GM12878 (cell line): ENCODE results near the gene IFT27. TPM values are rescaled to one million over a fixed set of nuclear protein-coding genes. Genes with fewer than 3 reads are reported as not detected.
"Not testable (repeated sequence)": the region's sequence is repeated elsewhere in the genome, so short reads cannot be mapped to it uniquely, and the experiment has no call there.

Experiments used
- ATAC-seq: fragments of 200-7000 bp; cut with Tn5 transposase; 3 replicates; pipeline ENCODE4 v1.9.1; 2020; ENCODE audit warnings: mild to moderate bottlenecking, moderate library complexity
- BruUV-seq: library from RNA; stranded (reverse); fragments of 400-500 nt; replicated peaks from 2 replicates; lab custom pipeline; 2021; lab: Mats Ljungman, UMichigan
- CTCF ChIA-PET: fragments of 300-600 bp; sonication (Branson Sonifier 250); formaldehyde crosslinking; extraction: SDS; loops from one replicate; lab custom pipeline; 2021; ENCODE audit warnings: inconsistent platforms; lab: Yijun Ruan, JAX
- POLR2A ChIA-PET: fragments of 350-600 bp; formaldehyde crosslinking; extraction: SDS; loops from one replicate; lab custom pipeline; 2021; ENCODE audit warnings: inconsistent platforms; lab: Charles Lee
- RAD21 ChIA-PET: fragments of 300-600 bp; sonication (Branson Sonifier 250); formaldehyde crosslinking; loops from one replicate; lab custom pipeline; 2023; ENCODE audit warnings: antibody characterized with exemption; ENCODE audit not compliant: unreplicated experiment; lab: Charles Lee
- SMC1A ChIA-PET: fragments of 300-600 bp; sonication (Branson Sonifier 250); formaldehyde crosslinking; loops from one replicate; lab custom pipeline; 2023; ENCODE audit not compliant: unreplicated experiment, uncharacterized antibody; lab: Charles Lee
- DNase-seq: peaks from one replicate; pipeline ENCODE4 v3.0.0-alpha.2; 2011; ENCODE audit warnings: low read depth, low spot score
- FAIRE-seq: peaks from 3 replicates; lab custom pipeline; 2011; peaks lifted over from hg19 to GRCh38; lab: Jason Lieb, UNC
- H2AFZ ChIP-seq: 2 replicates; pipeline ENCODE4 v1.6.0; 2011; ENCODE audit warnings: low read depth, low read length, control low read depth; ENCODE audit not compliant: control insufficient read depth
- H3K27ac ChIP-seq: 2 replicates; pipeline ENCODE4 v1.5.1; 2011; ENCODE audit warnings: control low read depth; ENCODE audit not compliant: control insufficient read depth, insufficient read depth
- H3K27me3 ChIP-seq, 2 experiments: replicated peaks in 1 of 2; 2 replicates each; pipeline versions ENCODE4 v1.6.0 to v1.6.1; 2011; ENCODE audit warnings: low read length in 1 of 2; ENCODE audit not compliant: control insufficient read depth in 2 of 2, insufficient read depth in 2 of 2
- H3K36me3 ChIP-seq, 2 experiments: 2 replicates each; pipeline ENCODE4 v1.5.1; 2011; ENCODE audit warnings: low read length in 1 of 2; ENCODE audit not compliant: control insufficient read depth in 2 of 2, insufficient read depth in 2 of 2
- H3K4me1 ChIP-seq: 2 replicates; pipeline ENCODE4 v1.6.1; 2011; ENCODE audit warnings: mild to moderate bottlenecking, low read length, moderate library complexity, mixed read lengths; ENCODE audit not compliant: control insufficient read depth, insufficient read depth
- H3K4me2 ChIP-seq: 2 replicates; pipeline ENCODE4 v1.6.0; 2011; ENCODE audit warnings: control low read depth; ENCODE audit not compliant: control insufficient read depth, insufficient read depth
- H3K4me3 ChIP-seq: fragments of 200-600 bp; sonication (generic); 2 replicates; pipeline ENCODE4 v1.5.1; 2016
- H3K79me2 ChIP-seq: 2 replicates; pipeline ENCODE4 v1.6.0; 2011; ENCODE audit warnings: low read length; ENCODE audit not compliant: control insufficient read depth, insufficient read depth
- H3K9ac ChIP-seq: 2 replicates; pipeline ENCODE4 v1.8.0; 2011; ENCODE audit warnings: low read length, control low read depth, mixed read lengths; ENCODE audit not compliant: control insufficient read depth, insufficient read depth
- H3K9me3 ChIP-seq: replicated peaks from 3 replicates; pipeline ENCODE4 v1.5.1; 2011; ENCODE audit warnings: mild to moderate bottlenecking, low read length; ENCODE audit not compliant: control insufficient read depth, insufficient read depth
- H4K20me1 ChIP-seq: 2 replicates; pipeline ENCODE4 v1.6.0; 2011; ENCODE audit not compliant: control insufficient read depth, insufficient read depth
- BHLHE40 ChIP-seq, 2 experiments: fragments of 450-650 bp in 1 of 2; IDR thresholded peaks; 2 replicates each; pipeline ENCODE4 v1.6.1; 2011 to 2017; ENCODE audit warnings: low read depth in 2 of 2, borderline replicate concordance in 1 of 2, improper control_type of control experiment in 1 of 2, low read length in 1 of 2, mild to moderate bottlenecking in 1 of 2
- CBFB ChIP-seq: IDR thresholded peaks from 2 replicates; pipeline ENCODE4 v1.6.1; 2016; ENCODE audit warnings: antibody characterized with exemption, low read depth
- LARP7 ChIP-seq: fragments of 450-650 bp; IDR thresholded peaks from 2 replicates; pipeline ENCODE4 v1.6.1; 2017; ENCODE audit warnings: mild to moderate bottlenecking
- MEF2A ChIP-seq: IDR thresholded peaks from 2 replicates; pipeline ENCODE4 v1.6.1; 2011; ENCODE audit warnings: low read depth, mild to moderate bottlenecking, low read length, moderate library complexity; ENCODE audit not compliant: insufficient read depth
- NBN ChIP-seq: fragments of 450-650 bp; IDR thresholded peaks from 2 replicates; pipeline ENCODE4 v1.6.1; 2016
- RAD21 ChIP-seq: IDR thresholded peaks from 2 replicates; pipeline ENCODE4 v1.6.1; 2011; ENCODE audit warnings: mild to moderate bottlenecking, low read depth, low read length, moderate library complexity; ENCODE audit not compliant: insufficient read depth
- SIN3A ChIP-seq: IDR thresholded peaks from 2 replicates; pipeline ENCODE4 v1.6.1; 2012; ENCODE audit warnings: low read depth, low read length, improper control_type of control experiment
- ZNF24 ChIP-seq: fragments of 450-650 bp; IDR thresholded peaks from 2 replicates; pipeline ENCODE4 v1.6.1; 2017; ENCODE audit warnings: antibody characterized with exemption, mild to moderate bottlenecking
- WGBS: methylation state at CpG from one replicate; pipeline ENCODE4 v1.1.6; 2016; ENCODE audit warnings: low lambda C conversion rate; ENCODE audit not compliant: insufficient replicate concordance, insufficient coverage; ENCODE audit errors: missing lambda C conversion rate; 5-methylcytosine and 5-hydroxymethylcytosine counted together
- in situ Hi-C: fragments of 300-500 bp; cut with MboI; formaldehyde crosslinking; loops from 9 replicates; pipeline ENCODE4 v1.14.3; 2018; ENCODE audit warnings: mixed read lengths
- intact Hi-C: fragments of 100-400 bp; cut with micrococcal nuclease; formaldehyde crosslinking; loops from one replicate; pipeline ENCODE4 v1.14.2; 2022; ENCODE audit not compliant: unreplicated experiment
- polyA plus RNA-seq, 11 experiments: library from polyadenylated mRNA; depleted of rRNA in 4 of 11; unstranded in 6 of 11; stranded (reverse) in 5 of 11; fragments of >200 nt; fragmentation: Nextera tagmentation in 4 of 11; fragmentation: Illumina TruSeq in 1 of 11; extraction: Ambion mirVana in 4 of 11; extraction: Trizol in 1 of 11; gene quantifications; 1 replicate in 1 of 11; 2 replicates in 10 of 11; pipeline versions ENCODE4 v1.2.1 to v1.2.3, GENCODE V29; 2011 to 2016; ENCODE audit warnings: inconsistent platforms in 2 of 11, missing spikeins in 2 of 11, low read depth in 1 of 11
- total RNA-seq, 4 experiments: library from RNA; depleted of rRNA in 3 of 4; stranded (reverse); fragments of >200 nt in 3 of 4; fragmentation: Illumina TruSeq in 1 of 4; extraction: Trizol in 1 of 4; gene quantifications; 2 replicates each; pipeline versions ENCODE4 v1.2.1 to v1.2.3, GENCODE V29; 2013 to 2021
- TF ChIP-seq, protein P1 (sequence below): fragments of 450-650 bp; IDR thresholded peaks from 2 replicates; pipeline ENCODE4 v1.6.1; 2017; ENCODE audit warnings: mild to moderate bottlenecking, moderate library complexity
- TF ChIP-seq, protein P2 (sequence below): IDR thresholded peaks from 2 replicates; pipeline ENCODE4 v1.6.1; 2011; ENCODE audit warnings: low read depth, low read length, improper control_type of control experiment, borderline replicate concordance

IFT27 gene
- total and polyA plus RNA-seq, 10 of the 15 experiments (the other 5 are each of a cell fraction or from before 2014, with no cell fraction given) = 2.7 to 32.5 (median 10.2) TPM

DNA sequence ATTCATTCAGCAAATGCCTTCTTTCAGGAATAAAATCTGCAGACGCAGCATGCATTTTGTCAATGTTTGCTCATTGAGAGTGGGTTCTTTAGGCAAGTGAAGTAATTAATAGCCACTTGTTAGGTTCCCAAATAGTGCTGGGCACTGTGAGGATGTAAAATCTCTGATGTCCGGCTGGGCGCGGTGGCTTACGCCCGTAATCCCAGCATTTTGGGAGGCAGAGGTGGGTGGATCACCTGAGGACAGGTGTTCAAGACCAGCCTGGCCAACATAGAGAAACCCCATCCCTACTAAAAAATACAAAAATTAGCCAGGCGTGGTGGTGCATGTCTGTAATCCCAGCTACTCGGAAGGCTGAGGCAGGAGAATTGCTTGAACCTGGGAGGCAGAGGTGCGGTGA lies 21.0 kb downstream of the IFT27 start:
- RAD21 ChIA-PET = interaction anchor here (0.6 kb wide), 1 partner anchor 18 kb away, joined by 3 read pairs; no protein-coding TSS in a partner anchor
- H2AFZ ChIP-seq, H3K4me2 ChIP-seq, H3K9me3 ChIP-seq, DNase-seq, FAIRE-seq, POLR2A ChIA-PET, H3K4me3 ChIP-seq, BruUV-seq, ATAC-seq, H3K27ac ChIP-seq, in situ Hi-C loops, H3K27me3 ChIP-seq, H3K79me2 ChIP-seq, H3K4me1 ChIP-seq, H3K9ac ChIP-seq, H3K36me3 ChIP-seq, H4K20me1 ChIP-seq: not testable (repeated sequence)
- intact Hi-C loops = loop anchor here (5.0 kb wide), 1 partner anchor 208 kb away; no protein-coding TSS in a partner anchor
- CTCF ChIA-PET = interaction anchor here (0.7 to 2.7 kb wide), 3 partner anchors 20 to 191 kb away, joined by 3 to 17 read pairs (median 3); partner anchors contain the start of gene IFT27
- SMC1A ChIA-PET = interaction anchor here (0.7 kb wide), 1 partner anchor 228 kb away, joined by 3 read pairs; no protein-coding TSS in a partner anchor
- 63% methylated on average over 9 of the region's 9 CpGs for WGBS

DNA sequence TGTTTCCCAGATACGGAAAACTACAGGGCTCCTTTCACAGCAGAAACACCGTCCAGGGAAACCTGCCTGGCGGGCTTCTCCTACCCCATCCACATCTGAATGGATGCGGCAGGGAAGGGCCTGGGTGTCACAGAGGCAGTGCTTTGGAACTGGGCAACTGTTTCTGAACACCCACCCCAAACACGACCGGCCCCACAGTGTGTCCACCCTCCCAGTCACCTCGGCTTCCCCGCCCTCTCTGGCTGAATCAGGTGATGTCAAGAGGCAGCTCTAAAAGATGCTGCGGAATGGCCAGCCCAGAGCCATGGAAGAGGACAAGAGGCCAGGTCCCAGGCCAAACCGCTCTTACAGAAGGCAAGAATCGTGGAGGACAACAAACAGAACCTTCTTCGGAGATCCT lies 22.0 kb downstream of the IFT27 start:
- POLR2A ChIA-PET = no interaction called here
- H3K4me1 ChIP-seq = no peaks in the 10 kb centered on the region
- H2AFZ ChIP-seq = no peak overlapping the region
- CTCF ChIA-PET = no interaction called here
- H4K20me1 ChIP-seq = no peaks in the 10 kb centered on the region
- SMC1A ChIA-PET = no interaction called here
- no peak overlapping the region for H3K9ac ChIP-seq
- H3K27me3 ChIP-seq = peaks cover 2 to 5% of the 10 kb centered on the region in 2 experiments; a peak in 2 of 4 replicates
- in situ Hi-C loops = no loop called here
- H3K9me3 ChIP-seq = no peaks in the 10 kb centered on the region
- no peak overlapping the region for H3K4me2 ChIP-seq
- no peak overlapping the region for H3K27ac ChIP-seq
- no peak overlapping the region for H3K4me3 ChIP-seq
- no TSS peak for BruUV-seq
- H3K79me2 ChIP-seq = no peaks in the 10 kb centered on the region
- RAD21 ChIA-PET = no interaction called here
- intact Hi-C loops = no loop called here
- ATAC-seq = no peak
- no peak for FAIRE-seq
- DNase-seq = no peak
- TF ChIP-seq MEF2A (no peak), BHLHE40 (IDR thresholded peaks at IDR 0.05; ENCODE audit: borderline replicate concordance in 1 of 2, low read depth in 2 of 2, low read length in 1 of 2) (no peak), SIN3A (no peak), LARP7 (no peak), RAD21 (no peak), NBN (no peak), ZNF24 (no peak), CBFB (no peak)
- TF ChIP-seq, protein P1, sequence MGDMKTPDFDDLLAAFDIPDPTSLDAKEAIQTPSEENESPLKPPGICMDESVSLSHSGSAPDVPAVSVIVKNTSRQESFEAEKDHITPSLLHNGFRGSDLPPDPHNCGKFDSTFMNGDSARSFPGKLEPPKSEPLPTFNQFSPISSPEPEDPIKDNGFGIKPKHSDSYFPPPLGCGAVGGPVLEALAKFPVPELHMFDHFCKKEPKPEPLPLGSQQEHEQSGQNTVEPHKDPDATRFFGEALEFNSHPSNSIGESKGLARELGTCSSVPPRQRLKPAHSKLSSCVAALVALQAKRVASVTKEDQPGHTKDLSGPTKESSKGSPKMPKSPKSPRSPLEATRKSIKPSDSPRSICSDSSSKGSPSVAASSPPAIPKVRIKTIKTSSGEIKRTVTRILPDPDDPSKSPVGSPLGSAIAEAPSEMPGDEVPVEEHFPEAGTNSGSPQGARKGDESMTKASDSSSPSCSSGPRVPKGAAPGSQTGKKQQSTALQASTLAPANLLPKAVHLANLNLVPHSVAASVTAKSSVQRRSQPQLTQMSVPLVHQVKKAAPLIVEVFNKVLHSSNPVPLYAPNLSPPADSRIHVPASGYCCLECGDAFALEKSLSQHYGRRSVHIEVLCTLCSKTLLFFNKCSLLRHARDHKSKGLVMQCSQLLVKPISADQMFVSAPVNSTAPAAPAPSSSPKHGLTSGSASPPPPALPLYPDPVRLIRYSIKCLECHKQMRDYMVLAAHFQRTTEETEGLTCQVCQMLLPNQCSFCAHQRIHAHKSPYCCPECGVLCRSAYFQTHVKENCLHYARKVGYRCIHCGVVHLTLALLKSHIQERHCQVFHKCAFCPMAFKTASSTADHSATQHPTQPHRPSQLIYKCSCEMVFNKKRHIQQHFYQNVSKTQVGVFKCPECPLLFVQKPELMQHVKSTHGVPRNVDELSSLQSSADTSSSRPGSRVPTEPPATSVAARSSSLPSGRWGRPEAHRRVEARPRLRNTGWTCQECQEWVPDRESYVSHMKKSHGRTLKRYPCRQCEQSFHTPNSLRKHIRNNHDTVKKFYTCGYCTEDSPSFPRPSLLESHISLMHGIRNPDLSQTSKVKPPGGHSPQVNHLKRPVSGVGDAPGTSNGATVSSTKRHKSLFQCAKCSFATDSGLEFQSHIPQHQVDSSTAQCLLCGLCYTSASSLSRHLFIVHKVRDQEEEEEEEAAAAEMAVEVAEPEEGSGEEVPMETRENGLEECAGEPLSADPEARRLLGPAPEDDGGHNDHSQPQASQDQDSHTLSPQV = no peak
- TF ChIP-seq, protein P2, sequence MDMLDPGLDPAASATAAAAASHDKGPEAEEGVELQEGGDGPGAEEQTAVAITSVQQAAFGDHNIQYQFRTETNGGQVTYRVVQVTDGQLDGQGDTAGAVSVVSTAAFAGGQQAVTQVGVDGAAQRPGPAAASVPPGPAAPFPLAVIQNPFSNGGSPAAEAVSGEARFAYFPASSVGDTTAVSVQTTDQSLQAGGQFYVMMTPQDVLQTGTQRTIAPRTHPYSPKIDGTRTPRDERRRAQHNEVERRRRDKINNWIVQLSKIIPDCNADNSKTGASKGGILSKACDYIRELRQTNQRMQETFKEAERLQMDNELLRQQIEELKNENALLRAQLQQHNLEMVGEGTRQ = no peak
- TF ChIP-seq, all 136 proteins: peak for 0
- H3K36me3 ChIP-seq = no peaks in the 10 kb centered on the region
- 22% methylated on average over 12 of the region's 12 CpGs for WGBS
